GM04504 (cell line): ENCODE data around the gene RRM1.
"Not testable (repeated sequence)": the region's sequence is repeated elsewhere in the genome, so short reads cannot be mapped to it uniquely, and the experiment has no call there.

ENCODE experiments used
- DNase-seq: peaks from one replicate; pipeline ENCODE4 v3.0.0-alpha.2; 2012; ENCODE audit warnings: low read depth

RRM1 gene

DNA sequence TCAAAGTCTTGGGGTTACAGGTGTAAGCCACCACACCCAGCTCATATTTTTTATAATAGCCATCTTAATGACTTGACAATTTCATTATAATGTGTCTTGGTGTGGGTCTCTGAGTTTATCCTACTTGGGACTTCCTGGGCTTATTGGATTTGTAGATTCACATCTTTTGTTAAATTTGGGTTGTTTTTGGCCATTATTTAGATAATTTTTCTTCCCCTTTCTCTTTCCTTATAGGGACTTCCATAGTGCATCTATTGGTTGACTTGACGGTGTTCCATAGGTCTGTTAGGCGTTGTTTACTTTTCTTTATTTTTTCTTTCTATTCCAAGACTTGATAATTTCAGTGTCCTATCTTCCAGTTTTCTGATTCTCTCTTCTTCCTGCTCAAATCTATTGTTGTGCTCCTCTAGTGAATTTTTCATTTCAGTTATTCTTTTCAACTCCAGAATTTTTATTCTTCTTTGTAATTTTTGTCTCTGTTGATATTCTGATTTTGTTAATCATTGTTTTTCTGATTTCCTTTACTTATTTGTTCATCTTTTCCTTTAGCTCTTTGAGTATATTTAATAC, 45.6 kb downstream of the RRM1 start:
- DNase-seq, result no peak

DNA sequence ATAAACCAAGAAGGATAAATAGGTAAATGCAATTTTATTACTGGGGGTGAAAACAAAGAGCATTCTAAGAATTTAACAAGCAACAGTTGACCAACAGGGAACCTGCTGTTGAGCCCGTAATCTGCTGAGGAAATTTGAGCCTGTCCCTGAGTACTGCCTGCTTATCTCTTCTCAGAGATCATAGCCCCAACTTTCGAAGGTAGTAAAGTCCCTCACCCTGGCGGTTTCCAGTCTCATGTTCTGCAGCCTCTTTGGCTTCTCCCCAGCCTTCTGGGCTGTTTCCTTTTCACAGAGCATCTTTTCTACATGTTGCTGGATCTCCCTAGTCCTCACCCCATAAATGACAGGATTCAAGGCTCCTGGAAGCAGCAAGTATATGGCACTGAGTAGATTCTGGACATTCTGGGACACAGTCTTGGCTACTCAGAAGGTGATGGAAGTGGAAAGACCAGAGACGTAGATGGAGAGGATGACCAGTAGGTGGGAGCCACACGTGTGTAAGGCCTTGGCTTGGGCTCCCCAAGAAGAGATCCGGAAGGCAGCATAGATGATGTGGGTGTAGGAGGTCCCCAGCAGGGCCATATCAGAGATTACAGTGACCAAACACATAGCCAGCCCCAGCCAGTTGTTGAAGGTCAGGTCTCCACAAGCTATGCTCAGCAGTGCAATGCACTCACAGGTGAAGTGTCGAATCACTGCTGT, 51.6 kb downstream of the RRM1 start:
- DNase-seq, result no peak

DNA sequence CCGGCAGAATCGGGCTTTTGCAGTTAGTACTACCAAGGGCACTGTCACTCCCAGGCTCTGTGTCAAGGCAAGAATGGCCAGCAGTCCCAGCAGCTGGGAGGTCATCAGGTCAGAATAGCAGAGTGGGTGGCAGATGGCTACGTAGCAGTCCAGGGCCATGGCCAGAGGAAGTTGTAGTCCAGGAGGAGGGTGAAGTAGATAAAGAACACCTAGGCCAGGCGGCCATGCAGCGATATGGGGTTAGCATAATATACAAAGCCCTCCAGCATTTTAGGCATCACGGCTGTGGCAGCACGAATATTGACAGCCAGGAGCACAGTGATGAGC, 52.1 kb downstream of the RRM1 start:
- DNase-seq, result no peak

DNA sequence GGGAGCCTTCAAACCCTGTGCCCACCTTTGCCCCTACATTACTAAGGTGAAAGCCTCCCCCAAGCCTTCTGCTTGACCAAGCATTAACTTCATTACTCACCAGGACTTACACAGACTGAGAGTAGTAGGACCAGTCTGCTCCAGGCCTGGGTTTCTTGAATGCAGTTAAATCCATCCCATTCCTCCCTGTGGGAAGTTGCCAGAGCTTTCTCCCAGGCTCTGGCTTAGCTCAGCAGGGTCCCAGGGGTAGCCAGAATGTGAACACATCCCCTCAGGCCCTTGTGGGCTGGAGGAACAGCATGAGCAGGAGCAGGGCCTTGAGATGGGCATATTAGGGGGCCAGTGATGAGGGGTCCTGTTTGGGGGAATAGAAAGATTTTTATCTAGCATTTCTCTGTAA, 59.9 kb downstream of the RRM1 start:
- no peak for DNase-seq

DNA sequence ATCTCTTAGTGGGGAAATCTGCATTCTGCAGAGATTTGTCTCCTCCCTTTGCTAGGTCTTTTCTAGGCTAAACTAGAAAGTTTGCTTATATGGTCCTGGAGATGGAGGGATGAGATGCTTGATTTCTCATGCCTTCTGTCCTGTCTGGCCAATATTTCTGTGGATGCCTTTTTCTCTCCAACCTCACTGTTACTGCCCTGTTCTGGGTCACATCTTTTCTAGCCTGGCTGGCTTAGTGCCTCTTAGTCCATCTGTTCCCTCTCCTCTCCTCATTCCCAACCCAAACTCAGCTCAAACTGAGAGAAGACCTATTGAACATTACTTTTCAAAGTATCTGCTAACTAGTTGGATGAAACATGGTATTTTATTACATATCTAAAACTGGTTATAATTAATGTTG, 62.0 kb downstream of the RRM1 start:
- DNase-seq, result no peak

DNA sequence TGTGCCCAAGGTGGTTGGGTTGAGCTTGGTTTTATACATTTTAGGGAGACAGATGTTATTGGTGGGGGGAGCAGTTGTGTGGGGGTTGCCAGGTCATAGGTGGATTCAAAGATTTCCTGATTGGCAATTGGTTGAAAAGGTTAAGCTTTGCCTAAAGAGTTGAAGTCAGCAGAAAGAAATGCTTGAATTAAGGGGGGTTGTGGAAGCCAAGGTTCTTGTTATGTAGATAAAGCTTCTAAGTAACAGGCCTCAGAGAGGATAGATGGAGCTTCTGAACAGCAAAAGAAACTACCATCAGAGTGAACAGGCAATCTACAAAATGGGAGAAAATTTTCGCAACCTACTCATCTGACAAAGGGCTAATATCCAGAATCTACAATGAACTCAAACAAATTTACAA, 64.2 kb downstream of the RRM1 start:
- not testable (repeated sequence) for DNase-seq

DNA sequence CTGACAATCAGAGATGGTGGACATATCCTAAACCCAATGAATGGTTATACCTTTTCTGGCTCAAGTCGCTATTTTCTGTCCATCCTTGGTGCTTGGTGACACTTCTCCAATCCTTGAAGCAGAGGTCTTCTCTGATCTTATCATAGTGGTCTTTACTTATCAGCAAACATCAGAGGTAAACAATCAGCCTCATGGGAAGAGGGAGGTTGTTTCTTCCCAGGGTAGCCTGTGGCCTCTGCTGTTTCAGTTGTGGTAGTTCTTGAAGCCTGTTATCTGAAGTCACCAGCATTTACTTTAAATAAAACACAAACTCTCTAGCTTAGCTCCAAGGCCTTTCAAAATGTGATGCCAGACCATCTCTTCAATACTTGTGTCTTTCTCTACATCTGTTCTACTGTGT, 66.7 kb downstream of the RRM1 start:
- DNase-seq, result no peak

DNA sequence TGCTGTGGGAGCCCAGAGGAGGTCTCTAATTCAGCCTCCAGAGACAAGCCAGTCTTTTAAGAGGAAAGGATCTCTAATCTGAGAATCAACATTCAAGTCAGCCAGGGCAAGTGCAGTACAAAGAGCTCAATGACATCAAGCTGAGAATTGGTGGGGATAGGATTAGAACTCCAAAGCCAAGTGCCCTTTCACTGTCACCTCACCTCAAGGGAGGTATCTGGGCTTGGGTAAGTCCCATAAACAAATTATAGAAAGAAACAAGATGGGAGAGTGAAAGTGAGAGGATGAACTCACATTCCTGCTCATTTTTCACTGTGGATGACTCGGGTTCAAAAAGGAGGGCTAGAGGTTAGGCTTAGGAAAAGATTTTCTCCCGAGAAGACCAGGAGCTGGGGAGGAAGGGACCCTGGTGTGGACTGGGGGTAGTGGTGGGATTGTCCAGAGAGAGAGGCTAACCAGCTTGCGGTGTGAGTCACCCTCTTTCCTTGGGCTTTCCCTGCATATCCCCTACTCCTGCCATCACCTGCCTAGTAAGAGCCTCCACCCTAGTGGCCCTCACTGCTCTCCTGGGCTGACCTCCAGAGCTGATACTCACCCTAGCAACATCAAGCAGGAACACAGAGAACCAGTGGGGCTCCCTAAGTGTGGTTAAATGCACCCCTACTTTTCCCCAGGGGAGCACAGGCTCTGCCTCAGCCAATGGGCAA, 70.4 kb downstream of the RRM1 start:
- no peak for DNase-seq

DNA sequence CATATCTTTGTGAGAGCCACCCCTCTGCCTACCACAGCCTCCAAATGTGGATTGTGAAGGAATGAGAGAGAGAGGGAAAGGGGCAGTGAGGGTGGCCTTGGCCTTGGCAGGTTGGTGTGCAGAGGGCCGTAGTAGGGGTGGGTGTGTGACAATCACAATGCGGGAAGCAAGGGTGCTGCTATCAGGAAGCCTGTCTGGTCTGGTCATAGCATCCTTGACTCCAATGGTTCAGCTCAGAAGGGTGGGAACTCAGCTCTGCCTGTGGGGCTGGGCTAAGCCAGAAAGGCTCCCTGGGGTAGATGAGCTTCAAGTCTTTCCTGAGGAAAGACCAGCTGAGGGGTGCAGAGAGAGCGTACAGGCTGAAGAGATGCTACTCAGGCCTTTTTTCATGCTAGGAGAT, 72.7 kb downstream of the RRM1 start:
- DNase-seq, result no peak

DNA sequence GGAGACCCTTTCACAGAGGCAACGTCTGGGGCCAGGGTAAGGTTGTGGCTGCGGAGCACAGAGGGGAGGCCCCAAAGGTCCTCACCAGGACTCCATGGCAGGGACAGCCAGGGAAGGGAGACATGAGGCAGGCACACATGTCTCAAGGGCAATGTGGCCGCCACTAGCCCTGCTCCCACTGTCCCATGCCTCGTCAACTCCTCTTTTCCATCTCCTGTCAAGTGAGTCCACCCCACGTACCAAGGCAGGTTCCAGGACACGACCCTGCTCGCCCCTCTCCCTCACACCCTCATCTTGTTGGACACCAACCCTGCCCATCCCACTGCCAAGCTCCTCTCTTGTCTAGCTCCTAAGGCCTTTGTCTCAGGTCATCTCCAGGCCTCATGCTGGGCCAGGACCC, 73.2 kb downstream of the RRM1 start:
- DNase-seq, result no peak

DNA sequence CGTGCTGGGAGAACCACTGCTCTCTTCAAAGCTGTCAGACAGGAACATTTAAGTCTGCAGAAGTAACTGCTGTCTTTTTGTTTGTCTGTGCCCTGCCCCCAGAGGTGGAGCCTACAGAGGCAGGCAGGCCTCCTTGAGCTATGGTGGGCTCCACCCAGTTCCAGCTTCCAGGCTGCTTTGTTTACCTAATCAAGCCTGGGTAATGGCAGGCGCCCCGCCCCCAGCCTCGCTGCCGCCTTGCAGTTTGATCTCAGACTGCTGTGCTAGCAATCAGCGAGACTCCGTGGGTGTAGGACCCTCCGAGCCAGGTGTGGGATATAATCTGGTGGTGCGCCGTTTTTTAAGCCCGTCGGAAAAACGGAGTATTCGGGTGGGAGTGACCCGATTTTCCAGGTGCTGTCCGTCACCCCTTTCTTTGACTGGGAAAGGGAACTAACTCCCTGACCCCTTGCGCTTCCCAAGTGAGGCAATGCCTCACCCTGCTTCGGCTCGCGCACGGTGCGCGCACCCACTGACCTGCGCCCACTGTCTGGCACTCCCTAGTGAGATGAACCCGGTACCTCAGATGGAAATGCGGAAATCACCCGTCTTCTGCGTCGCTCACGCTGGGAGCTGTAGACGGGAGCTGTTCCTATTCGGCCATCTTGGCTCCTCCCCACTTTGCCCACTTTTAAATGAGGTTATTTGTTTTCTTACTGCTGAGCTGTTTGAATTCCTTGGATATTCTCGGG, 81.2 kb downstream of the RRM1 start:
- DNase-seq, result not testable (repeated sequence)

DNA sequence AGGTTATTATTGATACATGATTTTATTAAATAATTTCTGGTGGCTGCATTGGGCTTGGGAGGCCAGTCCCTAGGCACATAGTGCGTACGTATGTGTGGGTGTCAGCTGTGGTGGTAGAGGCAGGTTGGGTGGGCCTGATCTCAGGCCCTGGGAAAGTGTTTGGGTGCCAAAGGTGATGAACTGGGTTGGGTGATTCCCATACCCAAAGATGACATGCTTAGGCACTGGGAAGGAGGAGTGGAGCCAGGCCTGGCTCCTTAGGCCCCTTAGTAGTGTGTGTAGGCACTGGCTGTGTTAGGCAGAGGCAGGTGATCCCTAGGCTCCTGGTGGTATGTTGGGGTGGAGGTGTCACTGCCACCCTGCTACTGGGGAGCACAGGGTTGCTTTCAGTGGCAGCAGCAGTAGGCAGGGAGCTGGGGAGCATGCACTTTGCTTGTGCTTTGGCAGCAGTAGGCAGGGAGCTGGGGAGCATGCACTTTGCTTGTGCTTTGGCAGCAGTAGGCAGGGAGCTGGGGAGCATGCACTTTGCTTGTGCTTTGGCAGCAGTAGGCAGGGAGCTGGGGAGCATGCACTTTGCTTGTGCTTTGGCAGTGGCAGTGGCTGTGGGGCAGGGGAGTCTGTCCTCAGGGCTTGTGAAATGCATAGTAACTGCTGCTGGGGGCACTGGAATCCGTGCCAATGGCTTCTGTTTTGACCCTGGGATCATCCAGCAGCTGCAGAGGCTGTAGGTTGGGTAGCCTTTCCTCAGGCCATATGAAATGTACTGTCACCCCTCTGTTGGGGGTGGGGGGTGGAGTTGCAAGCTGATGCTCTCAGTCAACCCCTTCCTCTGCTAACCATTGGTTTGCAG, 84.4 kb downstream of the RRM1 start:
- DNase-seq, result no peak

DNA sequence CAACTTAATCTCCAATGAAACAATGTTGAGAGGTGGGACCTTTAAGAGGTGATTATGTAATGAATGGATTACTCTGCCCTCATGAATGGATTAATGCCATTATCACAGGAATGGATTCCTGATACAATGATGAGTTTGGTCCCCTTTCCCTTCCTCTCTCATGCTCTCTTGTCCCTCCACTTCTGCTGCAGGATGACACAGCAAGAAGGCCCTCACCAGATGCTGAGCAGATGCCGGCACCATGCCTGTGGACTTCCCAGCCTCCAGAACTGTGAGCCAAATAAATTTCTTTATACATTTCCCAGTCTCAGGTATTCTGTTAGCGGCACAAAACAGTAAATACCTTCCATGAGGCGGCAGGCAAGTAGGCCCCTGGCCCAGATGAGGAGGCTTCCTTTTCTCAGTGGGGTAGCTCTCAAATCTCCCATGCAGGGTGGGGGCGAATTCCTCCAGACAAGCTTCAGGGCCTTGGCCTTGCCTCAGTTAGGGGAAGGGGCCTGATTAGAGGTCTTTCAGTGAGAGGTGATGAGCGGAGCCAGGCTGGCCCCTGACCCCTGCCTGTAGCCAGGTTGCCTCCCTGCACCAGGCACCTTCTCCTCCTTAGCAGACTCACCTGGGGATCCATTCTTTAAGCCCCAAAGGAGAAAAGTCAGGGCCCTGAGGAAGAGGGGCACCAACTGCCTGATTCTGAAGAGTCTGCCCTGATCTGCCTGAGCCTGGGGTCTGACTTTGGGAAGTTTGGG, 86.0 kb downstream of the RRM1 start:
- DNase-seq, result no peak

DNA sequence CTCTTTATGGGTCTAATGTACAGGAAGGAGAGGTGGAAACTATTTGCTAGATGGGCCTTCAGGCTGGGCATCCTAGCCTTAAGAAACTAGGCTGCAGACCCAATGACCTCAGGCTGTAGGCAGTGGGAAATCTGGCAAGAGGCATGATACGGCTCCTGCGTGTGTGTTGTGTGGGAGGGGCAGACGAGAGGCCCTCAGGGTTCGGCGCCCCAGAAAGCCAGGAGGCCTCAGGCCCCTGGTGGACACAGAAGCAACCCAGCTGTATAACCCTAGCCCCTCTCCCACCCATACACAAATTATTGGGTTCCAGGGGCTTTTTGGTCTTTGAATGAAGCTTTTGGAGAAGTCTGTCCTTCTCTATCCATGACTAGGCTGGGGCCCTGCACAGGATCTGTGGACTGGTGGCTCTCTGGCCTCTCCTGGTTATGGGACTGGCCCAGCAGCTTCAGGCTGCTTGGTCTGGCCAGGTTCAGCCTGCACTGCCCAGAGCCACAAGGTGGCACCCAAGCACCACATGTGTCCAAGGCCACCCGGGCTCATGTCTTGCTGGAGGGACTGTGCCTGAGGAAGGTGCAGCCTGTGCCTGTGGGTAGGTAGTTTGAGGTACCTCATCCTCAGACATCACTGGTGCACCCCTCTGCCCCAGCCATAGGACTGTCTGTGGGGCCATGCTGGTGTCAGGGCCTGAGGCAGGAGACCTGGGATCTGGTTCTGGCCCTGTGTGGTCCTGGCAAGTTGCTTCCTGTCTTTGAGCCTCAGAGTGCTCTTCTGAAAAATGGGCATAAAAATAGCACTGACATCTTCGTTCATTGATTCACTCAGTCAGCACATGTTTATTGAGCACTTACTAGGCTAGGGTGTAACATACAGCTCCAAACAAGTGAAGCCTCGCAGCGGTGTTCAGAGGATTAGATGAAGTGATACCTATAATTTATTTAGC, 87.5 kb downstream of the RRM1 start:
- DNase-seq, result peak; percentile 32

DNA sequence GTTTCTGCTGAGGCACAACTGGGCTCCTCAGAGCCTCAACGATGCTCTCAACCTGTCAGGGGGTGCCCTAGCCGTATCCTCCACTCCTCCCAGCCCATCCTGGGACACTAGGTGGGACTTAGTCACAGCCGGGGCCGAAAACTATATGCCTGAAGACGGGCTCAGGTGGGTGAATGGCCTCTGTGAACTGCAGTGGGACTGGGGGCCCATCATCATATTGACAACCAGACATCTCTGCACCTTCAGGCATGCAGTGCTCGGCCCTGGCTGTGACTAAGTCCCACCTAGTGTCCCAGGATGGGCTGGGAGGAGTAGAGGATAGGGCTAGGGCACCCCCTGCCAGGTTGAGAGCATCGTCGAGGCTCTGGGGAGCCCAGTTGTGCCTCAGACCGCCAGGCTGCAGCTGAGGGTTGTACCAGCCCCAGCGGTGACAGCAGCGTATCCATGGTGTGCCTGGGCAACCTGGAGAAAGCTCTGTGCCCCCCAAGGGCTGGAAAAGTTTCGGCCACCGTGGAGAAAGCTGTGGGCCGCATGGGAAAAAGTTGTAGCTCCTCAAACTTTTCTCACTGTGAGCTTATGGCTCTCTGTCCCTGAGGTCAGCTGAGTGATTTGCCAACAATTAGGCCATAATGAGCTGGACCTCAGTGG, 88.9 kb downstream of the RRM1 start:
- no peak for DNase-seq

DNA sequence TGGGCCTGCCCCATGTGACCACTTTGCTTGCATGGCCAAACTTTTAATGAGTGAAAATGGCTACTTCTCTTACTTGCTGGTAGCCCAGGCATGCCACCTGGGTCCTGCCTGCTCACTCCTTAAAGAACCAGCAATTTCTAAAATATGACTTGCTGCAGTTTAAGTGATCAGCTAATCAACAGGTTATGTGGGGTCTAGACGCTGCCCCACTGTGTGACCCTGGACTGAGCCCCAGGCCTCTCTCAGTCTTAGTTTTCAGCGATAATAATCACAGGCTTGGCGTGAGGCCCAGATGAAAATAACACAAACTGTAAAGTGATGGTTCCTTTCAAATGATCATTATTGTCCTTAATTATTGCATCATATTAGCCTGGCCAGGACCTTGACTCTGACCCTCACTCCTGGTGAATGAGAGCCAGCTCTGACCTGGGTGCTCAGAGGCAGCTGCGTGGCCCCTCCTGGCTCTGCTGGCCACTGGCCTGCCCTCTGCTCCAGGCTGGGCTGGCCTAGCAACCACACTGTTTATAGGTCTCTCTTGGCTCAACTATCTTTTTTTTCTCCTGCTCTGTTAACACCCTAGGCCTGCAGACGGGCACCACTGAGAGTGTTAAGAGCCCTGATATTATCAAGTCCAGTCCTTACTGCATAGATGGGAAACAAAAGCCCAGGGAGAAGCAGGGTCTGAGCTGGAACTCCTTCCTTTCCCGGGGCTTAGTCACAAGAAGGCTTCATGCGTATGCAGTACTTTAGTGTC, 89.7 kb downstream of the RRM1 start:
- no peak for DNase-seq

DNA sequence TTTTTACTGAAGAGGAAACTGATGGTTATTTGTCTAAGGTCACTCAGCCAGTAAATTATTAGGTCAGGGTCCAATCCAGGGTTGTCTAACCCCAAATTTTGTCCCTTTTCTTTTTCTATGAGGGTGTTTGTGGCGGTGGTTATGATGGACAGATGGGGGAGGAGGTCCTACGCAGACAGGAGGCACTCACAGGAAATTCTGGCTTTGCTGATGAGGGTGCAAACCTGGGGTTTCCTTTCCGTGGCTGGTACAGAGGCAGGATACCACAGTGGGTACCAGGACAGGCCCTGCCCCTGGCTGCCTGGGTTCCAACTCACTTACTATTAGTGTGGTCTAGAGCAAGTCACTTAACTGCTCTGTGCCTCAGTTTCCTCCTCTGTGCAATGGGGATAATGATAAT, 91.0 kb downstream of the RRM1 start:
- no peak for DNase-seq

DNA sequence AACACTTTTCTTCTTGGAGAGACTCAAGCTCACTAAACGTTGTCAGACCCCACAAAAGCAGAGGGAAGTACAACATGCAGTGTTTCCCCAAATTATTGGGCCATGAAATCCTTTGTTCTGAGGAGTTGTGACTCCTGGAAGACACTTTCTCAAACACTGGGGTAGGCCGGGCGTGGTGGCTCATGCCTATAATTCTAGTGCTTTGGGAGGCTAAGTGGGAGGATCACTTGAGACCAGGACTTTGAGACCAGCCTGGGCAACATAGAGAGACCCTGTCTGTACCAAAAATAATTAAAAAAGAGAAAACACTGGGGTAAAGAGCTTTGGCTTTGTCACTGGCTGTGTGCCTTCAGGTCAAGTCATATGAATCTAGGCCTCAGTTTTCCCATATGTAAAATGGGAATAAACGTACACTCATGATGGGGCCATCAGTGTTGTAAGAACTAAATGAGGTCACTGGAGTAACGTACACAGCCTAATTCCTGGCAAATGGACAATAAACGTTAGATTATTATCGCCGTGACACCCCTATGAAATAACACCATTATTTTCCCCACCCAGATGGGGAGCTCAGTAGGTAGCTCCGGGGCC, 92.0 kb downstream of the RRM1 start:
- DNase-seq, result no peak
